22Rv1 (cell line): ENCODE results near the gene MYH9.

ENCODE experiments used
- ZFX ChIP-seq: fragments of 450-650 bp; IDR thresholded peaks from 2 replicates; pipeline ENCODE4 v1.6.1; 2017; ENCODE audit warnings: antibody characterized with exemption, borderline replicate concordance
- TF ChIP-seq, protein P1 (sequence below): fragments of 450-650 bp; IDR thresholded peaks from 2 replicates; pipeline ENCODE4 v1.5.1; 2017; ENCODE audit warnings: mild to moderate bottlenecking

DNA sequence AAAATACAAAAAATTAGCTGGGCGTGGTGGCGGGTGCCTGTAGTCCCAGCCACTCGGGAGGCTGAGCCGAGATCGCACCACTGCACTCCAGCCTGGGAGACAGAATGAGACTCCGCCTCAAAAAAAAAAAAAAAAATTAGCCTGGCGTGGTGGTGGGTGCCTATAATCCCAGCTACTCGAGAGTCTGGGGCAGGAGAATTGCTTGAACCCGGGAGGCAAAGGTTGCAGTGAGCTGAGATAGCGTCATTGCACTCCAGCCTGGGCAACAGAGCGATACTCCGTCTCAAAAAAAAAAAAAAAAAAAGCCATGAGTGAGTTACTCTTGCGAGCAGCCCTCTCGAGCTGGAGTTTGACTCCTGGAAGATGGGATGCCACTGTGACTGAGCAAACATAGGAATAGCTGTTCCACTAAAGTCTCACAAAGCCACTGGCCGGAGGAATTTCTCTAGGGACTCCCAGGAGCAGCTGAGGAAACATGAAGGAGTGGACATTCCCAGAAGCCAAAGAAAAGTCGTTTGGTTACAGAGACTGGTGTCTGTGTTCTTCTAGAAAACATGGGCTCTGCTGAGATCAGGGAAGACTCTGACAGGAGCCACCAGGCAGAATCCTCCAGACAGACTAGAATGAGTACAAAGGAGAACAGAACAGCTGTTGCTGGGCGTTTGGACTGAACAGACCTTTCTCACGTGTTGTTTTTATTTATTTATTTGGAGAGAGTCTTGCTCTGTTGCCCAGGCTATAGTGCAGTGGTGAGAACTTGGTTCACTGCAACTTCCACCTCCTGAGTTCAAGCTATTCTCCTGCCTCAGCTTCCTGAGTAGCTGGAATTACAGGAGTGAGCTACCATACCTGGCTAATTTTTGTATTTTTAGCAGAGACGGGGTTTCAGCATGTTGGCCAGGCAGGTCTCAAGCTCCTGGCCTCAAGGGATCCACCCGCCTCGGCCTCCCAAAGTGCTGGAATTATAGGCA, 32.4 kb upstream of the MYH9 start:
- TF ChIP-seq, protein P1, sequence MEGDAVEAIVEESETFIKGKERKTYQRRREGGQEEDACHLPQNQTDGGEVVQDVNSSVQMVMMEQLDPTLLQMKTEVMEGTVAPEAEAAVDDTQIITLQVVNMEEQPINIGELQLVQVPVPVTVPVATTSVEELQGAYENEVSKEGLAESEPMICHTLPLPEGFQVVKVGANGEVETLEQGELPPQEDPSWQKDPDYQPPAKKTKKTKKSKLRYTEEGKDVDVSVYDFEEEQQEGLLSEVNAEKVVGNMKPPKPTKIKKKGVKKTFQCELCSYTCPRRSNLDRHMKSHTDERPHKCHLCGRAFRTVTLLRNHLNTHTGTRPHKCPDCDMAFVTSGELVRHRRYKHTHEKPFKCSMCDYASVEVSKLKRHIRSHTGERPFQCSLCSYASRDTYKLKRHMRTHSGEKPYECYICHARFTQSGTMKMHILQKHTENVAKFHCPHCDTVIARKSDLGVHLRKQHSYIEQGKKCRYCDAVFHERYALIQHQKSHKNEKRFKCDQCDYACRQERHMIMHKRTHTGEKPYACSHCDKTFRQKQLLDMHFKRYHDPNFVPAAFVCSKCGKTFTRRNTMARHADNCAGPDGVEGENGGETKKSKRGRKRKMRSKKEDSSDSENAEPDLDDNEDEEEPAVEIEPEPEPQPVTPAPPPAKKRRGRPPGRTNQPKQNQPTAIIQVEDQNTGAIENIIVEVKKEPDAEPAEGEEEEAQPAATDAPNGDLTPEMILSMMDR, result no peak
- no peak for TF ChIP-seq ZFX
